Measurements from ENCODE around the gene CEP162.
"Not testable (repeated sequence)": the region's sequence is repeated elsewhere in the genome, so short reads cannot be mapped to it uniquely, and the experiment has no call there.

CEP162 gene

GRCh38 chr6:84172080-84172479 is 55.4 kb downstream of the CEP162 start:
- Histone ChIP-seq H3K4me3 (ENCODE audit: low read length, poor library complexity, severe bottlenecking) (no peak overlapping the region), H3K36me3 (ENCODE audit: insufficient read depth, low read length) (peaks cover 9% of the 10 kb centered on the region; the same call in 1 of the 2 replicates), H3K4me2 (ENCODE audit: low read depth, low read length, poor library complexity, severe bottlenecking) (no peak overlapping the region), H3K27me3 (ENCODE audit: insufficient read depth, low read length, poor library complexity, severe bottlenecking) (no peaks in the 10 kb centered on the region), H3K4me1 (ENCODE audit: insufficient read depth, low read length, poor library complexity, severe bottlenecking) (no peaks in the 10 kb centered on the region), H4K20me1 (ENCODE audit: insufficient read depth, low read length, poor library complexity, severe bottlenecking) (no peaks in the 10 kb centered on the region), H2AFZ (ENCODE audit: low read length) (no peak overlapping the region), H3F3A (ENCODE audit: low read depth) (no peaks in the 10 kb centered on the region), H3K9me3 (ENCODE audit: insufficient read depth, low read depth, low read length) (no peaks in the 10 kb centered on the region), H3K9me2 (replicated peaks; ENCODE audit: low read depth, low read length) (no peaks in the 10 kb centered on the region), H3K79me2 (ENCODE audit: insufficient read depth, low read length) (no peaks in the 10 kb centered on the region), H3K9ac (ENCODE audit: low read depth, low read length, poor library complexity, severe bottlenecking) (no peak overlapping the region)
- TF ChIP-seq EZH2phosphoT487 (IDR thresholded peaks at IDR 0.05; ENCODE audit: borderline replicate concordance): no peak
- TF ChIP-seq CTCF (conservative IDR thresholded peaks at IDR 0.05; ENCODE audit: low read length): no peak

GRCh38 chr6:84167457-84167856 is 60.0 kb downstream of the CEP162 start:
- H3K36me3 ChIP-seq (ENCODE audit: insufficient read depth, low read length): peaks cover 6% of the 10 kb centered on the region; the same call in 1 of the 2 replicates
- no peak overlapping the region for H3K9ac ChIP-seq (ENCODE audit: low read depth, low read length, poor library complexity, severe bottlenecking)
- H2AFZ ChIP-seq (ENCODE audit: low read length): no peak overlapping the region
- no peaks in the 10 kb centered on the region for H3K9me2 ChIP-seq (replicated peaks; ENCODE audit: low read depth, low read length)
- H3K4me2 ChIP-seq (ENCODE audit: low read depth, low read length, poor library complexity, severe bottlenecking): no peak overlapping the region
- TF ChIP-seq EZH2phosphoT487 (IDR thresholded peaks at IDR 0.05; ENCODE audit: borderline replicate concordance): no peak
- TF ChIP-seq CTCF (conservative IDR thresholded peaks at IDR 0.05; ENCODE audit: low read length): no peak
- H3K79me2 ChIP-seq (ENCODE audit: insufficient read depth, low read length): no peaks in the 10 kb centered on the region
- no peaks in the 10 kb centered on the region for H3K9me3 ChIP-seq (ENCODE audit: insufficient read depth, low read depth, low read length)
- no peak overlapping the region for H3K4me3 ChIP-seq (ENCODE audit: low read length, poor library complexity, severe bottlenecking)
- no peaks in the 10 kb centered on the region for H3K27me3 ChIP-seq (ENCODE audit: insufficient read depth, low read length, poor library complexity, severe bottlenecking)
- H4K20me1 ChIP-seq (ENCODE audit: insufficient read depth, low read length, poor library complexity, severe bottlenecking): no peaks in the 10 kb centered on the region
- H3F3A ChIP-seq (ENCODE audit: low read depth): no peaks in the 10 kb centered on the region
- no peaks in the 10 kb centered on the region for H3K4me1 ChIP-seq (ENCODE audit: insufficient read depth, low read length, poor library complexity, severe bottlenecking)

- Histone ChIP-seq H3K79me2 (ENCODE audit: insufficient read depth, low read length) (no peaks in the 10 kb centered on the region), H3F3A (ENCODE audit: low read depth) (no peaks in the 10 kb centered on the region), H3K4me1 (ENCODE audit: insufficient read depth, low read length, poor library complexity, severe bottlenecking) (no peaks in the 10 kb centered on the region), H3K9ac (ENCODE audit: low read depth, low read length, poor library complexity, severe bottlenecking) (no peak overlapping the region), H3K4me3 (ENCODE audit: low read length, poor library complexity, severe bottlenecking) (no peak overlapping the region), H4K20me1 (ENCODE audit: insufficient read depth, low read length, poor library complexity, severe bottlenecking) (no peaks in the 10 kb centered on the region), H2AFZ (ENCODE audit: low read length) (no peak overlapping the region), H3K9me2 (replicated peaks; ENCODE audit: low read depth, low read length) (no peaks in the 10 kb centered on the region), H3K4me2 (ENCODE audit: low read depth, low read length, poor library complexity, severe bottlenecking) (no peak overlapping the region), H3K27me3 (ENCODE audit: insufficient read depth, low read length, poor library complexity, severe bottlenecking) (no peaks in the 10 kb centered on the region), H3K36me3 (ENCODE audit: insufficient read depth, low read length) (peaks cover 6% of the 10 kb centered on the region; the same call in 1 of the 2 replicates), H3K9me3 (ENCODE audit: insufficient read depth, low read depth, low read length) (no peaks in the 10 kb centered on the region)
- TF ChIP-seq CTCF (conservative IDR thresholded peaks at IDR 0.05; ENCODE audit: low read length): no peak
- TF ChIP-seq EZH2phosphoT487 (IDR thresholded peaks at IDR 0.05; ENCODE audit: borderline replicate concordance): no peak
These were observed 61.0 kb downstream of the CEP162 start for GRCh38 chr6:84166395-84166794.

GRCh38 chr6:84164328-84164727 is 63.1 kb downstream of the CEP162 start:
- H3K27me3 ChIP-seq (ENCODE audit: insufficient read depth, low read length, poor library complexity, severe bottlenecking); H4K20me1 ChIP-seq (ENCODE audit: insufficient read depth, low read length, poor library complexity, severe bottlenecking); H3K9me2 ChIP-seq (replicated peaks; ENCODE audit: low read depth, low read length); H3F3A ChIP-seq (ENCODE audit: low read depth); H3K9ac ChIP-seq (ENCODE audit: low read depth, low read length, poor library complexity, severe bottlenecking); H2AFZ ChIP-seq (ENCODE audit: low read length); H3K4me3 ChIP-seq (ENCODE audit: low read length, poor library complexity, severe bottlenecking); H3K4me2 ChIP-seq (ENCODE audit: low read depth, low read length, poor library complexity, severe bottlenecking); H3K36me3 ChIP-seq (ENCODE audit: insufficient read depth, low read length); H3K9me3 ChIP-seq (ENCODE audit: insufficient read depth, low read depth, low read length); H3K4me1 ChIP-seq (ENCODE audit: insufficient read depth, low read length, poor library complexity, severe bottlenecking); H3K79me2 ChIP-seq (ENCODE audit: insufficient read depth, low read length): not testable (repeated sequence)
